ENCODE measurements around the gene POLR3H.
A peak's percentile ranks its signal among the peaks of the same experiment; 100 is the strongest.
"Not testable (repeated sequence)": the region's sequence is repeated elsewhere in the genome, so short reads cannot be mapped to it uniquely, and the experiment has no call there.

Gene POLR3H, protein sequence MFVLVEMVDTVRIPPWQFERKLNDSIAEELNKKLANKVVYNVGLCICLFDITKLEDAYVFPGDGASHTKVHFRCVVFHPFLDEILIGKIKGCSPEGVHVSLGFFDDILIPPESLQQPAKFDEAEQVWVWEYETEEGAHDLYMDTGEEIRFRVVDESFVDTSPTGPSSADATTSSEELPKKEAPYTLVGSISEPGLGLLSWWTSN

DNA sequence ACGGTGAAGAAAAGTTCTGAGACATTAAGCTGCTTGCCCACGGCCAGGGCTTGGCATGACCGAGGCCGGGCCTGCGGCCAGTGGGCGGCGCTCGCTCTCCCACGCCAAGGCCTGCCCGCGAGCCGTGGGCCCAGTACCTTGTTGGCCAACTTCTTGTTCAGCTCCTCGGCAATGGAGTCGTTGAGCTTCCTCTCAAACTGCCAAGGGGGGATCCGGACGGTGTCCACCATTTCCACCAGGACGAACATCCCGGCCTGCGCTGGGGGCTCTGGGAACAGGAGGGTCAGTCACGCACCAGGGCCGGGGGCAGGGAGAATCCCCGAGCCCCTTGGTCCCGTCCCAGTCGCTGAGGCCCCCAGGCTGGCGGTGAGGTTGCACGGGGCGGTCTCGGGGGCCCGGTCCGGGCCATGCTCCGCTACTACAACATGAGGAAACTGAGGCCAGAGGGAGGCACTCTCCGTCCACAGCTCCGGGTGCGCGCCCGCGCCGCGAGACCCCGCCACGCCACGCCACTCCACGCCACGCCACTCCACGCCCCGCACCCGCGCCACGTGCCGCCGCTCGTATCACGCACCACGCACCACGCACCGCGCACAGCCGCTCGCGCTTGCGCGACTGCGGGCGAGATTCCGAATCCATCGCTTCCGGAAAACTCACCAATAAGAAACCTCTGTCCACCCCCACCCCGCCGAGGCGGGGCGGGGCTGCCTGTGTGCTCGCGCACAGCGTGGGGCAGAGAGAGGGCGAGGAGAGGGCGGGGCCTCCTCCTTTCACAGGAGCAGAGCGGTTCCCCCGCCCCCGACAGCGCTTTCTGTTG lies at the start of gene POLR3H:
POLR3H (minus strand) TSS at position 617 of the 817 bp plus-strand sequence; CDS start at position 248, 369 bp downstream.
- Histone ChIP-seq H3K4me3 (ENCODE audit: severe bottlenecking) (peak within 1 kb of the TSS; percentile 74), H3K27me3 (ENCODE audit: insufficient read depth, poor library complexity, severe bottlenecking) (no peaks in the 10 kb centered on the region), H3K9me3 (ENCODE audit: severe bottlenecking) (no peaks in the 10 kb centered on the region), H3K27ac (ENCODE audit: poor library complexity, severe bottlenecking) (peak within 1 kb of the TSS; percentile 43), H3K36me3 (ENCODE audit: low read depth) (peaks cover 3% of the 10 kb centered on the region; the same call in 1 of the 2 replicates), H3K4me1 (ENCODE audit: insufficient read depth, poor library complexity, severe bottlenecking) (peaks cover 10% of the 10 kb centered on the region)
- DNase-seq (ENCODE audit: low spot score): peak; percentile 97
- ATAC-seq (ENCODE audit: low read depth): peak; percentile 96
- TF ChIP-seq, protein P1, sequence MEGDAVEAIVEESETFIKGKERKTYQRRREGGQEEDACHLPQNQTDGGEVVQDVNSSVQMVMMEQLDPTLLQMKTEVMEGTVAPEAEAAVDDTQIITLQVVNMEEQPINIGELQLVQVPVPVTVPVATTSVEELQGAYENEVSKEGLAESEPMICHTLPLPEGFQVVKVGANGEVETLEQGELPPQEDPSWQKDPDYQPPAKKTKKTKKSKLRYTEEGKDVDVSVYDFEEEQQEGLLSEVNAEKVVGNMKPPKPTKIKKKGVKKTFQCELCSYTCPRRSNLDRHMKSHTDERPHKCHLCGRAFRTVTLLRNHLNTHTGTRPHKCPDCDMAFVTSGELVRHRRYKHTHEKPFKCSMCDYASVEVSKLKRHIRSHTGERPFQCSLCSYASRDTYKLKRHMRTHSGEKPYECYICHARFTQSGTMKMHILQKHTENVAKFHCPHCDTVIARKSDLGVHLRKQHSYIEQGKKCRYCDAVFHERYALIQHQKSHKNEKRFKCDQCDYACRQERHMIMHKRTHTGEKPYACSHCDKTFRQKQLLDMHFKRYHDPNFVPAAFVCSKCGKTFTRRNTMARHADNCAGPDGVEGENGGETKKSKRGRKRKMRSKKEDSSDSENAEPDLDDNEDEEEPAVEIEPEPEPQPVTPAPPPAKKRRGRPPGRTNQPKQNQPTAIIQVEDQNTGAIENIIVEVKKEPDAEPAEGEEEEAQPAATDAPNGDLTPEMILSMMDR (IDR thresholded peaks at IDR 0.05; ENCODE audit: poor library complexity, severe bottlenecking): peak; percentile 78

DNA sequence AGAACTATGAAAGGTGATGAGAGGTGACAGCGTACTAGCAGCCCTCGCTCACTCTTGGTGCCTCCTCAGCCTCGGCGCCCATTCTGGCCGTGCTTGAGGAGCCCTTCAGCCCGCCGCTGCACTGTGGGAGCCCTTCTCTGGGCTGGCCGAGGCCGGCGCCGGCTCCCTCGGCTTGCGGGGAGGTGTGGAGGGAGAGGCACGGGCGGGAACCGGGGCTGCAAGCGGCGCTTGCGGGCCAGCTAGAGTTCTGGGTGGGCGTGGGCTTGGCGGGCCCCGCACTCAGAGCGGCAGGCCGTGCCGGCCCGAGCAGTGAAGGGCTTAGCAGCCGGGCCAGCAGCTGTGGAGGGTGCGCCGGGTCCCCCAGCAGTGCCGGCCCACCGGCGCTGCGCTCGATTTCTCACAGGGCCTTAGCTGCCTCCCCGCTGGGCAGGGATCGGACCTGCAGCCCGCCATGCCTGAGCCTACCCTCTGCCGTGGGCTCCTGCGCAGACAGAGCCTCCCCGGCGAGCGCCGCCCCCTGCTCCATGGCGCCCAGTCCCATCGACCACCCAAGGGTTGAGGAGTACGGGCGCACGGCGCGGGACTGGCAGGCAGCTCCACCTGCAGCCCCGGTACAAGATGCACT lies 49.2 kb upstream of the POLR3H start:
- not testable (repeated sequence) for H3K27me3 ChIP-seq (ENCODE audit: insufficient read depth, poor library complexity, severe bottlenecking); ATAC-seq (ENCODE audit: low read depth); DNase-seq (ENCODE audit: low spot score); H3K9me3 ChIP-seq (ENCODE audit: severe bottlenecking); H3K4me3 ChIP-seq (ENCODE audit: severe bottlenecking); H3K27ac ChIP-seq (ENCODE audit: poor library complexity, severe bottlenecking); H3K36me3 ChIP-seq (ENCODE audit: low read depth)
- peaks cover 11% of the 10 kb centered on the region for H3K4me1 ChIP-seq (ENCODE audit: insufficient read depth, poor library complexity, severe bottlenecking)

DNA sequence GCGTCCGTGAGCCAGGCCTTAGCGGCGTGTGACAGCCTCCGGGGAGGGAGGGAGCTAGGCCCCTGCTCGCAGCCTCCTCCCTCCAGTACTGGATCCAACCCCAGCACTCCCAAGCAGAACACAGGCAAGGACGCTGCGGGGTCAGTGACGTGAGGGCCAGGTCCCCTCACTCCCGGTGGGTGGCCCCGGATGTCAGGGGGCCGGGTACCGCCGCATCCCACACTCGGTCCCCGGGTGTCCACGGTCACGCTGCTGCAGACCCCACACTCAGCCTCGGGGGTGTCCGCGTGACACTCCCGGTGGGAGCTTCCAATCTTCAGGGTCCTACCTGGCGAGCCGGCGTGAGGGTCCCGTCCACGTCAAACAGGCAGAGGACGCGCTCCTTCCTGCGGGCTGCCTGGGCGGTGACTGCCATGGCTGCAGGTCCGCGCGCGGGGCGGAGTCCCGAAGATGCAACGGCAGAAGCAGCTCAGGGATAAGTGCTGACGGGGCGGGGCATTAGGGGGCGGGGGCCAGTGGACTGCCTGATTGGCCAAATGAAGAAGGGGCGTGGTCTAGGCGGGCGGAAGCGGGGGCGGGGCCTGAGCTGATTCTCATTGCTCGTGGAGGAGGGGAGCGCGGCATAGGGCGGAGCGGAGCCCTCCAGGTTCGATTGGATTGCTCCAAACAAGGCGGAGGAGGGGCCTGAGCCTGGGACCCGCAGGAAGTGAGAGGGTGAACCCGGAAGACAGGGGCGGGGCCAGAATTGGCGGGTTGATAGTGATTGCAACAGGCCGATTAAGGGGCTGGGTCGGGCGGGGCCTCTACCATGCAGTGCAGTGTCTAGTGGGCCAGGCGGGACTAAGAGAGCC lies 45.3 kb upstream of the POLR3H start, which contains the start of gene PMM1:
PMM1 (minus strand) TSS at position 450 of the 851 bp plus-strand sequence; CDS start at position 415, 35 bp downstream.
- H3K4me1 ChIP-seq (ENCODE audit: insufficient read depth, poor library complexity, severe bottlenecking): peaks cover 3% of the 10 kb centered on the region
- ATAC-seq (ENCODE audit: low read depth): peak; percentile 95
- no peaks in the 10 kb centered on the region for H3K36me3 ChIP-seq (ENCODE audit: low read depth)
- no peaks in the 10 kb centered on the region for H3K27me3 ChIP-seq (ENCODE audit: insufficient read depth, poor library complexity, severe bottlenecking)
- TF ChIP-seq, protein P1 (IDR thresholded peaks at IDR 0.05; ENCODE audit: poor library complexity, severe bottlenecking): no peak
- peak within 1 kb of the TSS; percentile 81 for H3K4me3 ChIP-seq (ENCODE audit: severe bottlenecking)
- H3K9me3 ChIP-seq (ENCODE audit: severe bottlenecking): no peaks in the 10 kb centered on the region
- H3K27ac ChIP-seq (ENCODE audit: poor library complexity, severe bottlenecking): peak within 1 kb of the TSS; percentile 24
- peak; percentile 100 for DNase-seq (ENCODE audit: low spot score)

DNA sequence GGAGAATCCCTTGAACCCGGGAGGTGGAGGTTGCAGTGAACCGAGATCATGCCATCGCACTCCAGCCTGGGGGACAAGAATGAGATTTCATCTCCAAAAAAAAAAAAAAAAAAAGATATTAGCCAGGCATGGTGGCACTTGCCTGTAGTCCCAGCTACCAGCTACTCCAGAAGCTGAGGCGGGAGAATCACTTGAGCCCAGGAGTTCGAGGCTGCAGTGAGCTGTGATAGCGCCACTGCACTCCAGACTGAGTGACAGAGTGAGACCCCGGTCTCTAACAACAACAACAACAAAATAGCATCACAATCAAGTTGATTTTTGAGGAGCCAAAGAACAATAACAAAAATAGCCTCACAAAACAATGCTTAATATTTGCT lies 43.1 kb upstream of the POLR3H start:
- no peaks in the 10 kb centered on the region for H3K27me3 ChIP-seq (ENCODE audit: insufficient read depth, poor library complexity, severe bottlenecking)
- no peak overlapping the region for H3K27ac ChIP-seq (ENCODE audit: poor library complexity, severe bottlenecking)
- ATAC-seq (ENCODE audit: low read depth) (no peak), DNase-seq (ENCODE audit: low spot score) (no peak)
- H3K9me3 ChIP-seq (ENCODE audit: severe bottlenecking): no peaks in the 10 kb centered on the region
- TF ChIP-seq, protein P1 (IDR thresholded peaks at IDR 0.05; ENCODE audit: poor library complexity, severe bottlenecking): no peak
- no peak overlapping the region for H3K4me3 ChIP-seq (ENCODE audit: severe bottlenecking)
- H3K4me1 ChIP-seq (ENCODE audit: insufficient read depth, poor library complexity, severe bottlenecking): peaks cover 3% of the 10 kb centered on the region
- no peaks in the 10 kb centered on the region; the same call in 1 of the 2 replicates for H3K36me3 ChIP-seq (ENCODE audit: low read depth)

Measured in RWPE2 (cell line).